Measurements from ENCODE around the gene BTBD9.
"Not testable (repeated sequence)": the region's sequence is repeated elsewhere in the genome, so short reads cannot be mapped to it uniquely, and the experiment has no call there.

The BTBD9 gene

DNA sequence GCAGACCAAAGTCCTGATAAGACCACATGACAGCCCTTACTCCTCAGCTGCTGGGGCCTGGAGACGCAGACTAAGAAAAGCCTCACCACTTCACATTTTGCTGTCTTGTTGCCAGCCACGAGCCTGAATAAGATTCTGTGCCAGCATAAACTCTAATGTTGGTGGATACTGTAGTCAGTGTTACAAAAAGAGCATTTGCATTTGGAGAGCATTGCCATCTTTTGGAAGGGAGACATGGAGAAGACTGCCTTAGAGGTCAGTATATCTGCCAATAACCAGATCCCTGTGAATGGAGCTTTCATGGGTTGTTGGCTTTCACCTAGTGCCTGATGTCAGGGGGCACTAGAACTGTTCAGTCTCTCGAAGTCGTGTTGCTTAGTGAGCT, 505.0 kb downstream of the BTBD9 start:
- in situ Hi-C loops (cut with MboI; ENCODE audit: low sequenced_read_pairs): no loop called here

- in situ Hi-C loops (cut with MboI; ENCODE audit: low sequenced_read_pairs): no loop called here
Measured at GRCh38 chr6:38133932-38134703, 505.6 kb downstream of the BTBD9 start.

DNA sequence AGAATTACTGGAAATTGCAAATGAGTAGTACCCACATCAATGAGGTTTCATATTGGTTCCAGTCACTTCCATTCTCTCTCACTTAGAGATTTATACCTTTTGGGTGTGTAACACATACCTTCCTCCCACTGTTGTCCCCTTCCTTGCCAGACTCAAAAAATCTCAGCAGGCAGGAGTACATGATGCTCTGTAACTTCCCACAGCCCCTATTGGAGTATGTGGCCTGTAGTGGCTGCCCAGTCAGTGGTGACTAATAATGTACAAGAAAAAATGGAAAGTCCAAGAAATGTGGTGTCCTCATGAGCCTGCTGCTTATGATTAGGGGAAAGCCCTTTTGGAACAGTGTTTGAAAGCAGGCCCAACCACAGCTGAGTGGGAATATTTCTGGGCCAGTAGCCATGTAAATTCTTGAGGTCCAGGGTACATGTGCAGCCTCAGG, 508.2 kb downstream of the BTBD9 start:
- in situ Hi-C loops (cut with MboI; ENCODE audit: low sequenced_read_pairs): no loop called here

DNA sequence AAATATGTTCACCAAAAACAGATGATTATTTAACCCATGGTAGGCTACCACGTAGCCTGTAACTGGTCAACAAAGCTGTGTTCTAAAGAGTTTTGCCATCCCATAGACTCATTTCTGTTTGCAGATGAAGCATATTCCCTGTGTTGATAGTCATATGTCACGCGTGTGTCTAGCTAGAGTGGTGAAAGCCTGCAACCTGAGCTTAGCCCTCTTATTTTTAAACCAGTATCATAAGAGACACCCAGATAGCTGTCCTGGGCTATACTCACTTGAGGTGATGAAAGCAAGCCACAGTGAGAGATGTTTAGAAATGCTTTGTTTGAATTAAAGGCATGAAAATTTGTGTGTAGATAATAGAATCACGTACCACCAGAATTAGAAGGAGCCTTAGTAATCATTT, 512.4 kb downstream of the BTBD9 start:
- in situ Hi-C loops (cut with MboI; ENCODE audit: low sequenced_read_pairs): no loop called here

DNA sequence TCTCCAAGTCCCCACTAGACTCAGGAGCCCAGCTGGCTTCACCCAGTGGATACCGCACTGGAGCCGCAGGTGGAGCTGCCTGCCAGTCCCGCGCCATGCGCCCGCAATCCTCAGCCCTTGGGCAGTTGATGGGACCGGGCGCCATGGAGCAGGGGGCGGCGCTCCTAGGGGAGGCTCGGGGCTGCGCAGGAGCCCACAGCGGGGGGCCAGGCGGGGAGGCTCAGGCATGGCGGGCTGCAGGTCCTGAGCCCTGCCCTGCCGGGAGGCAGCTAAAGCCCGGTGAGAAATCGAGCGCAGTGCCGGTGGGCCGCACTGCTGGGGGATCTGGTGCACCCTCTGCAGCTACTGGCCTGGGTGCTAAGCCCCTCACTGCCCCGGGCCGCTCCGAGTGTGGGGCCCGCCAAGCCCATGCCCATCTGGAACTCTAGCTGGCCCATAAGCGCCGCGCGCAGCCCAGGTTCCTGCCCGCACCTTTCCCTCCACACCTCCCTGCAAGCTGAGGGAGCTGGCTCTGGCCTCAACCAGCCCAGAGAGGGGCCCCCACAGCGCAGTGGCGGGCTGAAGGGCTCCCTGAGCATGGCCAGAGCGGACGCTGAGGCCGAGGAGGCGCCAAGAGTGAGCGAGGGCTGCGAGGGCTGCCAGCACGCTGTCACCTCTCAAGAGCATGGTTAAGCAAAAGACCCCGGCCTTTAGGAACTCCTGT, 515.4 kb downstream of the BTBD9 start:
- in situ Hi-C loops (cut with MboI; ENCODE audit: low sequenced_read_pairs): not testable (repeated sequence)

DNA sequence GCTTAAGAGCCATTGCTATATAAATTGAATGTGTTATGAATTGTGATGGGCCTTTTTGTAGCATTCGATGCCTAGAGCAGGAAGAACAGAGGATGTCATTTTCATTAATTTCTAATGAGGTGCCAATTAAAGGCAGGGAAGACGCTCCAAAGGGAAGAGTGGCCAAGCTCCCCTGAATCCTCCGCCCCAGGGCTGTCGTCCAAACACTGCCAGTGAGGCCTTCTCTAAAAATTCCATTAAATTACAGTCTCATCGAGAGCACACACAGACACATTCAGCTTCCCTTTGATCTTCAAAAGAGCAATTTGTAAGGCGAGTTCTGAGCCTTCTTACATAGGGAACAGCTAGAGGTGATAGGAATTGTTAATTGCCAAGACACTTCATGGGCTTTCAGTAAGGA, 520.2 kb downstream of the BTBD9 start:
- in situ Hi-C loops (cut with MboI; ENCODE audit: low sequenced_read_pairs): no loop called here

GRCh38 chr6:38118791-38119365, 520.9 kb downstream of the BTBD9 start:
- in situ Hi-C loops (cut with MboI; ENCODE audit: low sequenced_read_pairs): no loop called here
